Colonic mucosa (tissue), 4 donors: Measurements from ENCODE around the gene MYL1. TPM values are rescaled to one million over a fixed set of nuclear protein-coding genes. Genes with fewer than 3 reads are reported as not detected.

Experiments
- DNase-seq: peaks from one replicate; pipeline ENCODE4 v3.0.0-alpha.2; 2020
- H3K27ac ChIP-seq: fragments of 200-600 bp; one replicate; pipeline ENCODE4 v1.8.0; 2021
- H3K27me3 ChIP-seq: fragments of 200-600 bp; one replicate; pipeline ENCODE4 v1.8.0; 2021
- H3K36me3 ChIP-seq: fragments of 200-600 bp; one replicate; pipeline ENCODE4 v1.8.0; 2021
- H3K4me1 ChIP-seq: fragments of 200-600 bp; one replicate; pipeline ENCODE4 v1.8.0; 2021; ENCODE audit warnings: mild to moderate bottlenecking
- H3K4me3 ChIP-seq: fragments of 200-600 bp; one replicate; pipeline ENCODE4 v1.8.0; 2021
- H3K9ac ChIP-seq, 2 donors: one replicate each; pipeline ENCODE4 v1.7.0; 2013; ENCODE audit warnings: control low read depth in 2 of 2, low read depth in 2 of 2, low read length in 2 of 2
- H3K9me3 ChIP-seq: fragments of 200-600 bp; one replicate; pipeline ENCODE4 v1.8.0; 2021
- intact Hi-C: fragments of 100-400 bp; cut with DNase I; formaldehyde crosslinking; loops from one replicate; pipeline ENCODE4 v1.14.1; 2022
- total RNA-seq, 2 donors: library from RNA; stranded (reverse); fragmentation: NEBNext Ultra II Directional in 1 of 2; extraction: Animal tissue kit (Norgen Biotek cat#: 25700) in 1 of 2; gene quantifications; one replicate each; pipeline ENCODE4 v1.2.1, GENCODE V29; 2021
- TF ChIP-seq, protein P1 (sequence below): fragments of 200-600 bp; IDR thresholded peaks from one replicate; pipeline ENCODE4 v1.8.0; 2022; ENCODE audit warnings: antibody characterized with exemption, mild to moderate bottlenecking
- donor health status: healthy.
- donor health status: DM: no; HTN: no; CAD: no.
- donor health status: DM: no; HTN: no; CAD: no.

MYL1 gene
- total RNA-seq, 2 donors from 2014 or later: not detected

DNA sequence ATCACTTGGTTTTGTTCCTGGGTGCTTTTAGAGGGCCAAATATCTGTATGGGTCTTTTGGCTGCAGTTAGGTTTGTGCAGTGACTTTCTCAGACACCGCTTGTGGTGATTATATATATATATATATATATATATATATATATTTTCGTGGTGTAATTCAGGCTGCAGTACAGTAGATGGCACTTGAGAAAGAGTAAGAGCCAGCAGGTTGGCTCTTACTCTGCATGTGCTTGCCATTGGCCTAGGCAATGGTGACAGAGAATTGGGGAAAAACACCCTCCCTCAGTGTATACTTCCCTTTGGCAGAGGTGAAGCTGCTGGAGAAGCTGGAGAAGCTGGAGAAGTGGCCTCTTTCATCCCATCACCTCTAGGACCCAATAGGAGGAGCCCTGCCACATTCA, 22.2 kb upstream of the MYL1 start:
- H3K27ac ChIP-seq: no peak overlapping the region
- H3K27me3 ChIP-seq: no peaks in the 10 kb centered on the region
- TF ChIP-seq, protein P1, sequence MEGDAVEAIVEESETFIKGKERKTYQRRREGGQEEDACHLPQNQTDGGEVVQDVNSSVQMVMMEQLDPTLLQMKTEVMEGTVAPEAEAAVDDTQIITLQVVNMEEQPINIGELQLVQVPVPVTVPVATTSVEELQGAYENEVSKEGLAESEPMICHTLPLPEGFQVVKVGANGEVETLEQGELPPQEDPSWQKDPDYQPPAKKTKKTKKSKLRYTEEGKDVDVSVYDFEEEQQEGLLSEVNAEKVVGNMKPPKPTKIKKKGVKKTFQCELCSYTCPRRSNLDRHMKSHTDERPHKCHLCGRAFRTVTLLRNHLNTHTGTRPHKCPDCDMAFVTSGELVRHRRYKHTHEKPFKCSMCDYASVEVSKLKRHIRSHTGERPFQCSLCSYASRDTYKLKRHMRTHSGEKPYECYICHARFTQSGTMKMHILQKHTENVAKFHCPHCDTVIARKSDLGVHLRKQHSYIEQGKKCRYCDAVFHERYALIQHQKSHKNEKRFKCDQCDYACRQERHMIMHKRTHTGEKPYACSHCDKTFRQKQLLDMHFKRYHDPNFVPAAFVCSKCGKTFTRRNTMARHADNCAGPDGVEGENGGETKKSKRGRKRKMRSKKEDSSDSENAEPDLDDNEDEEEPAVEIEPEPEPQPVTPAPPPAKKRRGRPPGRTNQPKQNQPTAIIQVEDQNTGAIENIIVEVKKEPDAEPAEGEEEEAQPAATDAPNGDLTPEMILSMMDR: no peak
- no peaks in the 10 kb centered on the region for H3K36me3 ChIP-seq
- H3K9me3 ChIP-seq: no peaks in the 10 kb centered on the region
- H3K4me3 ChIP-seq: no peak overlapping the region
- DNase-seq: no peak
- intact Hi-C loops: no loop called here
- no peaks in the 10 kb centered on the region for H3K4me1 ChIP-seq
- no peak overlapping the region for H3K9ac ChIP-seq

DNA sequence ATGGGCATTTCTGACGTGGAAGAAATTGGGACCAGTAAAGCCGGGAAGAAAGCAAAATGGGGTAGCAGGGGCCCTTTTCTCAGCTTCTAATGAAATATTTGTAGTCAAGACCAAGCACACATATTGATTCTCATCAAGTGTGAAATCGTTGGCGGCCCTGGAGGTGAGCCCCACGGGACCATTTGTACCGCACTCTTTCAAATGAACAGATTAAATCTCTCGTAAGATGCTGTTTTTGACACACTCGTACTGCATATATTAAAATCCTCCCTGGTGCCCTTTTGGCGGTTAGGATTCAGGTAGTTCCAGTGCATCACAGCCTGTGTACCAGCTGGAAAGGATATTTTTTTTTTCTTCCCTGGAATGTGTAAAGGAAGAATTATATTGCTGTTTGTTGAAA, 9.9 kb upstream of the MYL1 start:
- no peaks in the 10 kb centered on the region for H3K4me1 ChIP-seq
- H3K9me3 ChIP-seq: no peaks in the 10 kb centered on the region
- no peak overlapping the region for H3K4me3 ChIP-seq
- intact Hi-C loops: no loop called here
- no peak overlapping the region for H3K27ac ChIP-seq
- H3K36me3 ChIP-seq: no peaks in the 10 kb centered on the region
- H3K9ac ChIP-seq: no peak overlapping the region
- no peaks in the 10 kb centered on the region for H3K27me3 ChIP-seq
- DNase-seq: no peak
- TF ChIP-seq, protein P1: no peak

DNA sequence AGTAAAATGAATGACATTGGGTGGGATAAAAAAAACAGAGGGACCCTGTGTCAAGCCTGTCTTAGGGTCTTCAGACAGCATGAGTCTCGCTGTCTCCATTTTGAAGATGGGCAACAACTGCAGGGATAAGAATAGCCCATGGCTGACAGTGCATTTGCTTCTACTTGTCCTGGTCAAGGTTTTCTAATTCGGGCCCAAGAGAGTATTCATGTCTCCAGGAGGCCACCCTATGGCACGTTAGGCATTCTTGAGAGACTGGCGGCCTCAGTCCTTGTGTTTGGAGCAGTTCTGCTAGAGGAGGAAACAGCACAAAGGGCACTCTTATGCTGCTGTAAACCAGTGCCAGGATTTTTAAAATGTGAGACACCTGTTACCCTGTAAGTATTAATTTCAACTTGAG, 9.5 kb upstream of the MYL1 start:
- TF ChIP-seq, protein P1: no peak
- no peak for DNase-seq
- no peak overlapping the region for H3K9ac ChIP-seq
- no peak overlapping the region for H3K4me3 ChIP-seq
- intact Hi-C loops: no loop called here
- H3K36me3 ChIP-seq: no peaks in the 10 kb centered on the region
- no peaks in the 10 kb centered on the region for H3K27me3 ChIP-seq
- H3K27ac ChIP-seq: no peak overlapping the region
- no peaks in the 10 kb centered on the region for H3K9me3 ChIP-seq
- no peaks in the 10 kb centered on the region for H3K4me1 ChIP-seq

DNA sequence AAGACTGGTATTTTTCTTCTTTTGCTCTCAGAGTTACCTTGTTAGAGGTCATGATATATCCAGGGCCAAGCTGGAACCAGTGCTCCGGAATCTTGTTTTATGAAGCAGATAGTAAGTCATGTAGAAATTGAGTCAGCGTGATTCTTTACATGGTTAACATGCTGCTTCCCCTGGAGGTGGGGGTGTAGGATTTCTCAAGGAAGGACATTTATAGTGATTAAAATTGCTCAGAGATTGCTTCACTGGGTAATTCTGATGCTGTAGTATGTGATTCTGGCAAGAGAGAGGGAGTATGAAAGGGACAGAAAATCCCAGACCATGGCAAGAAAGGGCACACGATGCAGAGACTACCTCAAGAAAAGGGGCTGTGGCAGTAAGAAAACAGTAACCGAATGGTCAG, 8.0 kb upstream of the MYL1 start:
- Histone ChIP-seq H3K27me3 (no peaks in the 10 kb centered on the region), H3K27ac (no peak overlapping the region), H3K4me3 (no peak overlapping the region), H3K36me3 (no peaks in the 10 kb centered on the region), H3K9me3 (no peaks in the 10 kb centered on the region), H3K4me1 (no peaks in the 10 kb centered on the region), H3K9ac (no peak overlapping the region)
- TF ChIP-seq, protein P1: no peak
- intact Hi-C loops: no loop called here
- DNase-seq: no peak

DNA sequence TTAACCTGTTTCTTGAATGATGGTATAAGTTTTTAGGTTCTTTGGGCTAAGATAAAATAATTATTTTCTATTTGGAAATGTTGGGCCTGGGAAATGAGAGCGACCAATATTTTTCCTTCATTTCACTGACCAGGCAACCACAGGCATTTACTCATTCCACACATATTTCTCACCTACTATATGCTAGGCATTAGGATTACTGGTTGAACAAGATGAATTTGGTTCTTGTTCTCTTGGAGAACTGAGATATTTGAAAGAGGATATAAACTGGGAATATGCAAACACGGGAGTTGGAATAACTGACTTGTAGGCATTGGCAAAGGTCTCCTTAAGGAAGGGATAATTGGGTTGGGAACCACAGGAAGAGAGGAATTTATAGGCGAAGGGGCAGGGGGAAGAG, 3.9 kb upstream of the MYL1 start:
- Histone ChIP-seq H3K9me3 (no peaks in the 10 kb centered on the region), H3K36me3 (no peaks in the 10 kb centered on the region), H3K27ac (no peak overlapping the region), H3K9ac (no peak overlapping the region), H3K27me3 (no peaks in the 10 kb centered on the region), H3K4me1 (no peaks in the 10 kb centered on the region), H3K4me3 (no peak overlapping the region)
- DNase-seq: no peak
- TF ChIP-seq, protein P1: no peak
- intact Hi-C loops: no loop called here

DNA sequence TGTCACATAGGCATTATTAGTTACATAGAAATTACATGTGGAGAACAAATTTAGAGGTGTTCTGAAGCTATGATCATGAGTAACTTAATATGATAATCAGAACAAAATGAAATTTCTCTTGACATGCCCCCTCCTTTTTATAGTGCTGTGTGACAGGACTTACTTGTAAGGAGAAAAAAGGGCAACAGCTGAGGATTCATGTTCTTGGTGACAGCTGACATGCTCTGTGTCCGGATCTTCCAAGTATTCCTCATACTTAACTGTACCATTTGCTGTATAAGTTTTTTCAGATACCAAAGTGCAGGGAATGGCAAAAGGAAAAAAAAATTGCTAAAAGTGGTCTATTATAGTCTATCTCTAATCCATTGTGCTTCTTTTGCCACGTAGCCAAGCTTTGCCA, 3.5 kb upstream of the MYL1 start:
- no peak overlapping the region for H3K4me3 ChIP-seq
- no peak overlapping the region for H3K9ac ChIP-seq
- DNase-seq: no peak
- no peaks in the 10 kb centered on the region for H3K27me3 ChIP-seq
- H3K4me1 ChIP-seq: no peaks in the 10 kb centered on the region
- no peak overlapping the region for H3K27ac ChIP-seq
- H3K36me3 ChIP-seq: no peaks in the 10 kb centered on the region
- intact Hi-C loops: no loop called here
- TF ChIP-seq, protein P1: no peak
- no peaks in the 10 kb centered on the region for H3K9me3 ChIP-seq
